HL-60 (cell line): Measurements from ENCODE around the gene LAMA3.

Experiments used
- DNase-seq, 2 experiments: peaks; one replicate each; pipeline ENCODE4 v3.0.0-alpha.2; 2010 to 2020; ENCODE audit warnings: low read depth in 1 of 2, low spot score in 1 of 2
- H3K27ac ChIP-seq: fragments of 250-450 bp; sonication (Bioruptor Pico); replicated peaks from 2 replicates; pipeline ENCODE4 v1.5.1; 2020; ENCODE audit warnings: mild to moderate bottlenecking, moderate library complexity
- H3K27me3 ChIP-seq: fragments of 250-450 bp; sonication (Bioruptor Pico); 2 replicates; pipeline ENCODE4 v1.5.1; 2021; ENCODE audit warnings: mild to moderate bottlenecking, moderate library complexity; ENCODE audit not compliant: insufficient read depth, poor library complexity, severe bottlenecking
- H3K4me3 ChIP-seq: replicated peaks from 2 replicates; pipeline ENCODE4 v1.5.1; 2011; ENCODE audit warnings: mild to moderate bottlenecking, control low read depth, low read length; ENCODE audit not compliant: insufficient read depth
- CTCF ChIP-seq: IDR thresholded peaks from one replicate; pipeline ENCODE4 v1.5.1; 2011; ENCODE audit warnings: low read length, control low read depth, inconsistent platforms; ENCODE audit not compliant: insufficient read depth
- GABPA ChIP-seq: IDR thresholded peaks from 2 replicates; pipeline ENCODE4 v1.6.1; 2012; ENCODE audit warnings: low read depth
- POLR2AphosphoS5 ChIP-seq: IDR thresholded peaks from 2 replicates; pipeline ENCODE4 v1.6.1; 2012; ENCODE audit warnings: low read depth
- REST ChIP-seq: IDR thresholded peaks from 2 replicates; pipeline ENCODE4 v1.6.1; 2012; ENCODE audit warnings: low read depth; ENCODE audit not compliant: insufficient replicate concordance
- SPI1 ChIP-seq: IDR thresholded peaks from 2 replicates; pipeline ENCODE4 v1.6.1; 2012; ENCODE audit warnings: low read depth, mild to moderate bottlenecking, borderline replicate concordance

LAMA3 gene

GRCh38 chr18:23906658-23907057 is 217.4 kb downstream of the LAMA3 start:
- Histone ChIP-seq H3K27me3 (peaks cover 2% of the 10 kb centered on the region), H3K4me3 (no peak overlapping the region), H3K27ac (no peak overlapping the region)
- DNase-seq: no peak
- TF ChIP-seq SPI1 (no peak), GABPA (no peak), POLR2AphosphoS5 (no peak), CTCF (no peak), REST (no peak)

- Histone ChIP-seq H3K27me3 (peaks cover 2% of the 10 kb centered on the region), H3K4me3 (no peak overlapping the region), H3K27ac (no peak overlapping the region)
- no peak for DNase-seq
- TF ChIP-seq SPI1 (no peak), POLR2AphosphoS5 (no peak), GABPA (no peak)
Observed at GRCh38 chr18:23908827-23909226, 219.6 kb downstream of the LAMA3 start.

GRCh38 chr18:23910032-23910431 is 220.8 kb downstream of the LAMA3 start:
- H3K27me3 ChIP-seq: peaks cover 5% of the 10 kb centered on the region
- no peak for DNase-seq
- no peak overlapping the region for H3K4me3 ChIP-seq
- TF ChIP-seq GABPA (no peak), POLR2AphosphoS5 (no peak), REST (no peak), CTCF (no peak), SPI1 (no peak)
- H3K27ac ChIP-seq: no peak overlapping the region

GRCh38 chr18:23912356-23912755 is 223.1 kb downstream of the LAMA3 start:
- H3K4me3 ChIP-seq: no peak overlapping the region
- DNase-seq: no peak
- H3K27ac ChIP-seq: no peak overlapping the region
- H3K27me3 ChIP-seq: peaks cover 6% of the 10 kb centered on the region
- TF ChIP-seq GABPA (no peak), REST (no peak), CTCF (no peak), POLR2AphosphoS5 (no peak), SPI1 (no peak)
